ENCODE measurements around the gene PDK2. TPM values are rescaled to one million over a fixed set of nuclear protein-coding genes. Genes with fewer than 3 reads are reported as not detected.

Gene PDK2
- polyA plus RNA-seq, 1 experiment, result 155 TPM

DNA sequence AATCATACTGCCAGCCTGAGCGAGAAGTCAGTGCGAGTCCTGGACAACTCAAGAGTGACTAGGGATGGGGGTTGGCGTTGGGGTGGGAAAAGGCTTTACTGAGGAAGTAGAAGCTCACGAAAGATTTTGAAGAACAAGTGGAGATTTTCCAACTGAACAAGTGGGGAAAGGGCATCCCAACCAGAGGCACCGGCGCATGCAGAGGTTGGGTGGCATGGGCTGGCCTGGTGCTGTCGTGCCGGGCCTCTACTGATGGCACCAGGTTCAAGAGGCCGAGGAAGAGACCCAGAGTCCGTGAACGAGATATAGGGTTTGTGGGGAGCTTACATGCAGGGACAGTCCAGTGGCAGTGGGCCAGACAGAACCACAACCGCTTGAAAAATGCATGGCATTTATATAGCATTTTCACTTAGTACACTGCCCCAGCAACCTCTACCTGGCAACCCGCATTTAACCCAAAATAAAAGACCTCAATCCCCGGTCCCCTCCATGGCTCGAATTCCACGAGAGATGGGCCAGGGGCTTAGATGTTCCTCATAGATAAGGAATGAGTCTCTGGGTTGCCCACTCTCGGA, 46.9 kb upstream of the PDK2 start:
- Histone ChIP-seq H3K36me3 (ENCODE audit: control insufficient read depth, insufficient read depth, low read length) (no peaks in the 10 kb centered on the region), H3K4me3 (ENCODE audit: low read depth, low read length) (no peak overlapping the region), H3K27me3 (ENCODE audit: control insufficient read depth, insufficient read depth, low read length) (no peaks in the 10 kb centered on the region)
- CTCF ChIA-PET, result interaction anchor here (0.9 to 2.3 kb wide), 4 partner anchors 11 to 350 kb away, joined by 3 to 8 read pairs (median 4); no protein-coding TSS in a partner anchor
- TF ChIP-seq CTCF (IDR thresholded peaks at IDR 0.05; ENCODE audit: insufficient read depth, low read depth, low read length), result no peak
- DNase-seq (ENCODE audit: low read depth), result no peak
- POLR2A ChIA-PET, result no interaction called here

DNA sequence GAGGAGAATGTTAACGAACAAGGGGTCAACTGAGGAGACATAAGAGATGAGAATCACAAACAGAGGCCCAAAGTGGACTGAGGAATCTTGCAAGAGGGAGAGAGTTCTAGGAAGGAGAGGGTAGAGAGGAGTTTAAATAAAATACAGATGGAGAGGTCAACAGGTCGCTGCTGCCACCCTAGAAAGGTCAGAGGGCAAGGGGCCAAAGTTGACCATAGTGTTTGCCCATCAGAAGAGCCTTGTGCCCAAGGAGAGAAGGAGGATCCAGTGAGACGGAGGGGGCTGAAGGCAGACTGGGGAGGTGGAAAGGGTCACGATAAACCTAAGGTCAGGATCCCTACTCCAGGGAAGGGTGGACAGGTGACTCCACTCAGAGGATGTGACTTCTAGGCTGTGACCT, 46.2 kb upstream of the PDK2 start:
- Histone ChIP-seq H3K4me3 (ENCODE audit: low read depth, low read length) (no peak overlapping the region), H3K36me3 (ENCODE audit: control insufficient read depth, insufficient read depth, low read length) (no peaks in the 10 kb centered on the region), H3K27me3 (ENCODE audit: control insufficient read depth, insufficient read depth, low read length) (no peaks in the 10 kb centered on the region)
- CTCF ChIA-PET, result no interaction called here
- no peak for TF ChIP-seq CTCF (IDR thresholded peaks at IDR 0.05; ENCODE audit: insufficient read depth, low read depth, low read length)
- no peak for DNase-seq (ENCODE audit: low read depth)
- POLR2A ChIA-PET, result no interaction called here

DNA sequence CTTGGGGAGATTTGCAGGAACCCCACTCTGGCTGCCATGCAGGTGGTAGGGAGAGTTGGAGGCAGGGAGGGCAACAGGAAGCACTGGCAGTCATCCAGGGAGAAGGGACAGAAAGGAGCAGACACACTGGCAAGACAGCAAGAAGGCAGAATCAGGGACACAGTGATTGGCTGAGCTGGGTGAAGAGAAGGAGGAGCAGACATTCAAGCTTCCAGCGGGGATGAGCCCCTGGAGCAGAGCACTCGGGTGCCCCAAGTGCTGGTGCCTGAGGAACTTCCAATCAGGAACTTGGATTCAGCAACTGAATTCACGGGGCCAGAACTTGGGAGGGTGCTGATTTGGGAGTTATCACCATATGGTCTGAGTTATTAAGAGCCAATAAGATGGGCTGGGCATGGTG, 45.5 kb upstream of the PDK2 start:
- DNase-seq (ENCODE audit: low read depth), result no peak
- Histone ChIP-seq H3K4me3 (ENCODE audit: low read depth, low read length) (no peak overlapping the region), H3K27me3 (ENCODE audit: control insufficient read depth, insufficient read depth, low read length) (no peaks in the 10 kb centered on the region), H3K36me3 (ENCODE audit: control insufficient read depth, insufficient read depth, low read length) (no peaks in the 10 kb centered on the region)
- ChIA-PET CTCF (no interaction called here), POLR2A (no interaction called here)
- no peak for TF ChIP-seq CTCF (IDR thresholded peaks at IDR 0.05; ENCODE audit: insufficient read depth, low read depth, low read length)

- no peak for TF ChIP-seq CTCF (IDR thresholded peaks at IDR 0.05; ENCODE audit: insufficient read depth, low read depth, low read length)
- Histone ChIP-seq H3K4me3 (ENCODE audit: low read depth, low read length) (no peak overlapping the region), H3K27me3 (ENCODE audit: control insufficient read depth, insufficient read depth, low read length) (no peaks in the 10 kb centered on the region), H3K36me3 (ENCODE audit: control insufficient read depth, insufficient read depth, low read length) (no peaks in the 10 kb centered on the region)
- ChIA-PET POLR2A (no interaction called here), CTCF (no interaction called here)
- DNase-seq (ENCODE audit: low read depth), result no peak
Observed at GRCh38 chr17:50050431-50051032, 44.6 kb upstream of the PDK2 start.

DNA sequence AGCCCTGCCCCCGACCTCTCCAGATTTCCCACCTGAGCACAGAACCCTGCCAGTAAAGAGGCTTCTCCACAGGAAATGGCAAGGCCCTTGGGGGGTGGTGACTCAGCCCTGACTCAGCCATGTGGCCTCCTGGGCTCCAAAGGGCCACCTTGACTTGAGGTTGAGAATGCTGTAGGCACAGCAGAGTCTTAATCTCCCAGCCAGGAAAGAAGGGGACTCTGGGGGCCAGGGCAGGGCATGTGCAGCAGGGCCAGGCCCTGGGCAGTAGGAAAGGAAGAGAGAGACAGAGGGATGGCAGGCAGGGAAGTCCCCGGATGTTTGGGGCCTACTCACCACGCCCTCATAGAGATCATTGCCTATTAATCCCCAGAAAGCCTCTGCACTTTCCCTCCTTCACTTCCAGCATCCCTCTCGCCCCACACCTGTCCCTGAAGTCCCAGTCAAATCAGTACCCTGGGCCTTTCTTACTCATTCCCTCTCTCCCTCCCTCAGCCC, 44.0 kb upstream of the PDK2 start:
- POLR2A ChIA-PET, result interaction anchor here (0.7 kb wide), 1 partner anchor 151 kb away, joined by 3 read pairs; no protein-coding TSS in a partner anchor
- no peaks in the 10 kb centered on the region for H3K27me3 ChIP-seq (ENCODE audit: control insufficient read depth, insufficient read depth, low read length)
- DNase-seq (ENCODE audit: low read depth), result no peak
- no peak overlapping the region for H3K4me3 ChIP-seq (ENCODE audit: low read depth, low read length)
- no peaks in the 10 kb centered on the region for H3K36me3 ChIP-seq (ENCODE audit: control insufficient read depth, insufficient read depth, low read length)
- no peak for TF ChIP-seq CTCF (IDR thresholded peaks at IDR 0.05; ENCODE audit: insufficient read depth, low read depth, low read length)
- CTCF ChIA-PET, result no interaction called here
